Skeletal muscle tissue (tissue), 4 donors: Measurements from ENCODE around the gene PHF8. TPM values are rescaled to one million over a fixed set of nuclear protein-coding genes. Genes with fewer than 3 reads are reported as not detected.

Experiments used
- H3K27ac ChIP-seq: one replicate; pipeline ENCODE4 v1.7.0; 2013; ENCODE audit warnings: mild to moderate bottlenecking, low read depth, low read length, inconsistent platforms
- H3K27me3 ChIP-seq, 3 donors: one replicate each; pipeline ENCODE4 v1.7.0; 2013; ENCODE audit warnings: low read length in 3 of 3; ENCODE audit not compliant: control insufficient read depth in 3 of 3, insufficient read depth in 3 of 3
- H3K36me3 ChIP-seq, 3 donors: one replicate each; pipeline ENCODE4 v1.7.0; 2013; ENCODE audit warnings: low read length in 3 of 3; ENCODE audit not compliant: control insufficient read depth in 3 of 3, insufficient read depth in 3 of 3
- H3K4me1 ChIP-seq, 3 donors: one replicate each; pipeline ENCODE4 v1.7.0; 2013; ENCODE audit warnings: low read length in 3 of 3, mild to moderate bottlenecking in 3 of 3; ENCODE audit not compliant: control insufficient read depth in 3 of 3, insufficient read depth in 3 of 3
- H3K4me3 ChIP-seq, 3 donors: one replicate each; pipeline ENCODE4 v1.7.0; 2013; ENCODE audit warnings: low read length in 3 of 3
- H3K9ac ChIP-seq, 3 donors: one replicate each; pipeline ENCODE4 v1.7.0; 2013; ENCODE audit warnings: low read length in 3 of 3, mild to moderate bottlenecking in 3 of 3, moderate library complexity in 2 of 3, low read depth in 1 of 3
- H3K9me3 ChIP-seq, 3 donors: one replicate each; pipeline ENCODE4 v1.7.0; 2013; ENCODE audit warnings: low read length in 3 of 3; ENCODE audit not compliant: control insufficient read depth in 3 of 3
- total RNA-seq: library from RNA; depleted of rRNA; stranded (reverse); fragments of >200 nt; gene quantifications from one replicate; pipeline ENCODE4 v1.2.3, GENCODE V29; 2014
- donor health status: Osteomylitis.

The PHF8 gene
- total RNA-seq = 14.6 TPM

- Histone ChIP-seq H3K27ac (peak within 1 kb of the TSS; percentile 96), H3K27me3 (no peaks in the 10 kb centered on the region), H3K36me3 (peaks cover 3 to 10% (median 7%) of the 10 kb centered on the region in 3 donors), H3K4me1 (peaks cover 2 to 8% (median 4%) of the 10 kb centered on the region in 3 donors), H3K9me3 (no peaks in the 10 kb centered on the region), H3K4me3 (peak within 1 kb of the TSS; percentile 80 to 83 (median 82)), H3K9ac (peak within 1 kb of the TSS; percentile 89 to 94 (median 91))
These were observed at the start of gene PHF8 for GRCh38 chrX:54044126-54044876. Gene PHF8 (minus strand): TSS chrX:54044473. CDS start chrX:54042728, 1,745 bp downstream.

- Histone ChIP-seq H3K9me3 (no peaks in the 10 kb centered on the region), H3K4me3 (no peak overlapping the region), H3K9ac (no peak overlapping the region), H3K27me3 (no peaks in the 10 kb centered on the region), H3K27ac (no peak overlapping the region), H3K4me1 (no peaks in the 10 kb centered on the region), H3K36me3 (peaks cover 0 to 2% (median 0%) of the 10 kb centered on the region in 3 donors)
These were observed 49.3 kb upstream of the PHF8 start for GRCh38 chrX:54093571-54093970.

- Histone ChIP-seq H3K9ac (no peak overlapping the region), H3K27me3 (no peaks in the 10 kb centered on the region), H3K4me1 (no peaks in the 10 kb centered on the region), H3K9me3 (no peaks in the 10 kb centered on the region), H3K36me3 (peaks cover 0 to 2% (median 0%) of the 10 kb centered on the region in 3 donors), H3K27ac (no peak overlapping the region), H3K4me3 (no peak overlapping the region)
These were observed 48.9 kb upstream of the PHF8 start for GRCh38 chrX:54093159-54093558.

GRCh38 chrX:54090880-54091279, 46.6 kb upstream of the PHF8 start:
- no peaks in the 10 kb centered on the region for H3K9me3 ChIP-seq
- H3K4me1 ChIP-seq = no peaks in the 10 kb centered on the region
- H3K9ac ChIP-seq = no peak overlapping the region
- no peak overlapping the region for H3K27ac ChIP-seq
- H3K27me3 ChIP-seq = no peaks in the 10 kb centered on the region
- no peak overlapping the region for H3K4me3 ChIP-seq
- H3K36me3 ChIP-seq = peaks cover 0 to 2% (median 2%) of the 10 kb centered on the region in 3 donors

- H3K4me1 ChIP-seq = no peaks in the 10 kb centered on the region
- H3K9me3 ChIP-seq = no peaks in the 10 kb centered on the region
- no peak overlapping the region for H3K4me3 ChIP-seq
- H3K27ac ChIP-seq = no peak overlapping the region
- H3K9ac ChIP-seq = no peak overlapping the region
- H3K36me3 ChIP-seq = peaks cover 0 to 5% (median 4%) of the 10 kb centered on the region in 3 donors
- H3K27me3 ChIP-seq = no peaks in the 10 kb centered on the region
These were observed 44.9 kb upstream of the PHF8 start for GRCh38 chrX:54089191-54089590.

- no peaks in the 10 kb centered on the region for H3K27me3 ChIP-seq
- no peak overlapping the region for H3K9ac ChIP-seq
- no peaks in the 10 kb centered on the region for H3K9me3 ChIP-seq
- H3K4me3 ChIP-seq = no peak overlapping the region
- no peak overlapping the region for H3K27ac ChIP-seq
- H3K4me1 ChIP-seq = no peaks in the 10 kb centered on the region
- peaks cover 0 to 5% (median 4%) of the 10 kb centered on the region in 3 donors for H3K36me3 ChIP-seq
These were observed 43.4 kb upstream of the PHF8 start for GRCh38 chrX:54087661-54088060.

GRCh38 chrX:54085666-54086065, 41.4 kb upstream of the PHF8 start:
- Histone ChIP-seq H3K36me3 (peaks cover 0 to 4% (median 4%) of the 10 kb centered on the region in 3 donors), H3K27ac (no peak overlapping the region), H3K4me3 (no peak overlapping the region), H3K27me3 (no peaks in the 10 kb centered on the region), H3K9me3 (no peaks in the 10 kb centered on the region), H3K4me1 (no peaks in the 10 kb centered on the region), H3K9ac (no peak overlapping the region)

GRCh38 chrX:54076903-54077302, 32.6 kb upstream of the PHF8 start:
- no peak overlapping the region for H3K27ac ChIP-seq
- no peak overlapping the region for H3K4me3 ChIP-seq
- no peaks in the 10 kb centered on the region for H3K9me3 ChIP-seq
- H3K36me3 ChIP-seq = no peaks in the 10 kb centered on the region
- H3K27me3 ChIP-seq = no peaks in the 10 kb centered on the region
- H3K4me1 ChIP-seq = no peaks in the 10 kb centered on the region
- H3K9ac ChIP-seq = no peak overlapping the region

GRCh38 chrX:54074826-54075225, 30.6 kb upstream of the PHF8 start:
- Histone ChIP-seq H3K4me1 (no peaks in the 10 kb centered on the region), H3K27ac (no peak overlapping the region), H3K9ac (no peak overlapping the region), H3K27me3 (no peaks in the 10 kb centered on the region), H3K36me3 (peaks cover 0 to under 1% (median 0%) of the 10 kb centered on the region in 3 donors), H3K9me3 (no peaks in the 10 kb centered on the region), H3K4me3 (no peak overlapping the region)

- H3K9me3 ChIP-seq = no peaks in the 10 kb centered on the region
- no peaks in the 10 kb centered on the region for H3K27me3 ChIP-seq
- H3K36me3 ChIP-seq = peaks cover 0 to 1% (median 0%) of the 10 kb centered on the region in 3 donors
- H3K27ac ChIP-seq = no peak overlapping the region
- no peak overlapping the region for H3K9ac ChIP-seq
- H3K4me3 ChIP-seq = no peak overlapping the region
- H3K4me1 ChIP-seq = no peaks in the 10 kb centered on the region
These were observed 23.5 kb upstream of the PHF8 start for GRCh38 chrX:54067766-54068165.
